HG02678 (cell line): ENCODE data around the gene MTCL3.
"Not testable (repeated sequence)": the region's sequence is repeated elsewhere in the genome, so short reads cannot be mapped to it uniquely, and the experiment has no call there.

Source experiments
- ATAC-seq: cut with Tn5 transposase; IDR thresholded peaks from one replicate; pipeline ENCODE4 v1.9.1; 2021; ENCODE audit warnings: mild to moderate bottlenecking, moderate library complexity; ENCODE audit not compliant: unreplicated experiment

Gene MTCL3

DNA sequence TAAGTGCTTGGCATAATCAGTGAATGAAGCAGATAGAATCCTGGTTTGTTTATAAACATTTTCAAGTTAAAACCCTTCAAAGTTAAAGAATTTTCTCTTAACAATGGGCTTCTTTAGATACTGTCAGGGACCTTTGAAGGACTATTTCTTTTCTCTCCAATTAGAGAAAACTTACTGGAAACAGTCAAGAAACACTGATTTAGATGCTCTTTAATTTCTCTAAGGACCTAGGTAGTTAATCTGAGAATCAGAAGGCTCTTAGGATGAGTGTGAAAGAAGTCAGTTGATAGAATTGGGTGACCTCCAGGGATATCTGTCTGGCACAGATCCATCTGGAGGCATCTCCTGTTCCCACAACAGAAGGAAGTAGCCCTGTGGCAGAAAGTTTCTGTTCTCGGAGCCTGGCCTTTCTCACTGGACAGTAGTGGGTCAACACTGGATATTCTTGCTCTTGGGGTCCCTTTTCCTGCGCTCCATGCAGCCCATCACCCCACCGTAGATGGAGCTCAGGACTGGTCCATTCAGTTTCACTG is 82.5 kb downstream of the MTCL3 start:
- ATAC-seq, result no peak

- ATAC-seq, result no peak
Observed at GRCh38 chr6:127435626-127436220, 83.4 kb downstream of the MTCL3 start.

DNA sequence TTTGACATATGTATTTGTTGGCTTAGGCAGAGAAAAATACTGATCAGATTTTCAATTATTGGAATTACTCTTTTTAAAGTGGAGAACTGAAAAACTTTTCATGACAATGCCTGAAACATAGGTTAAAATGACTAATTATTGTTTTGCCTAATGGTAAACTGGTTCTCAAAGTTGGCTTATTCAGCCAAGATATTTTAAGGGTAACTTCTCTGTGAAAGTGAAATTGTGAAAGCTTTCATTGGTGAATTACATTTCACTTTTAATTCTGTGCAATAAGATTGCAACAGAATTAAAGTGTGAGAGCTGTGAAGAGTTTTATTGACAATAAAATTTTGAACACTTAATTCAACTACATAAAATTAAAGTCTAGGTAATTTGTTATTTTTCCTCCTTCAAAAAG is 84.5 kb downstream of the MTCL3 start:
- ATAC-seq, result no peak

DNA sequence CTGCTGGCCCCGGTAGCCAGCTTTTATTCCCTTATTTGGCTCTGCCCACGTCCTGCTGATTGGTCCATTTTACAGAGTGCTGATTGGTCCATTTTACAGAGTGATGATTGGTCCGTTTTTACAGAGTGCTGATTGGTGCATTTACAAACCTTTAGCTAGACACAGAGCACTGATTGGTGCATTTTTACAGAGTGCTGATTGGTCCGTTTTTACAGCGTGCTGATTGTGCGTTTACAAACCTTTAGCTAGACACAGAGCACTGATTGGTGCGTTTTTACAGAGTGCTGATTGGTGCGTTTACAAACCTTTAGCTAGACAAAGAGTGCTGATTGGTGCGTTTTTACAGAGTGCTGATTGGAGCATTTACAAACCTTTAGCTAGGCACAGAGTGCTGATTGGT is 90.6 kb downstream of the MTCL3 start:
- not testable (repeated sequence) for ATAC-seq

DNA sequence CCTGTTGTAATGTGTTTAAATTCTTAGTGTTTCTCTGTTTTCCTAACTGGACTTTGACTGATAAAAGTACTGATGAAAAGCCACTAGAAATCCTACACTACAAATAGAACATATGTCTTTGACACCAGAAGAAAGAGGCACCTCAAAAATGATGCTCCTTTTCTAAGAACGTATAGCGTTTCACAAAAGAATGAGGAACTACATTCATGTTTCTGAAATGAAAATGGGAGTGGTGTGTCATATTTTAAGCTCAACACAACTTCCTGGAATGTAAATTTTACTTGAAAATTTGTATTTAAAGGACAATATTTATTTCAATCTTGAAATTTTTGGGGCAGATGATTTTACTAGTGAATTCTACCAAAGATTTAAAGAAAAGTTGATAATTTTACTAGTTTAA is 95.2 kb downstream of the MTCL3 start:
- no peak for ATAC-seq
